Liver (tissue), 9 donors: Measurements from ENCODE around the gene CREB5. TPM values are rescaled to one million over a fixed set of nuclear protein-coding genes. Genes with fewer than 3 reads are reported as not detected.
A peak's percentile ranks its signal among the peaks of the same experiment; 100 is the strongest.

Experiments
- DNase-seq: peaks from one replicate; pipeline ENCODE4 v3.0.0-alpha.2; 2017; ENCODE audit warnings: low spot score
- H3K27ac ChIP-seq, 2 donors: one replicate each; pipeline ENCODE4 v1.7.0; 2013; ENCODE audit warnings: inconsistent platforms in 2 of 2, low read length in 2 of 2, control low read depth in 1 of 2, low read depth in 1 of 2, mild to moderate bottlenecking in 1 of 2
- H3K27me3 ChIP-seq, 4 donors: one replicate each; pipeline versions ENCODE4 v1.6.1 to v1.7.0; 2013; ENCODE audit warnings: low read length in 3 of 4, inconsistent platforms in 1 of 4, mild to moderate bottlenecking in 1 of 4, moderate library complexity in 1 of 4; ENCODE audit not compliant: control insufficient read depth in 4 of 4, insufficient read depth in 4 of 4
- H3K36me3 ChIP-seq, 4 donors: one replicate each; pipeline versions ENCODE4 v1.6.1 to v1.7.0; 2013; ENCODE audit warnings: low read length in 3 of 4, mild to moderate bottlenecking in 3 of 4, low read depth in 1 of 4, moderate library complexity in 1 of 4; ENCODE audit not compliant: control insufficient read depth in 4 of 4, insufficient read depth in 3 of 4
- H3K4me1 ChIP-seq, 4 donors: one replicate each; pipeline versions ENCODE4 v1.6.1 to v1.7.0; 2013; ENCODE audit warnings: low read length in 3 of 4, mild to moderate bottlenecking in 3 of 4, moderate library complexity in 1 of 4; ENCODE audit not compliant: control insufficient read depth in 4 of 4, insufficient read depth in 4 of 4
- H3K4me3 ChIP-seq, 3 donors: one replicate each; pipeline versions ENCODE4 v1.6.1 to v1.7.0; 2013; ENCODE audit warnings: low read length in 3 of 3, control low read depth in 1 of 3, low read depth in 1 of 3, mild to moderate bottlenecking in 1 of 3
- H3K9ac ChIP-seq, 2 donors: one replicate each; pipeline ENCODE4 v1.7.0; 2013; ENCODE audit warnings: low read length in 2 of 2, mild to moderate bottlenecking in 2 of 2, moderate library complexity in 2 of 2, control low read depth in 1 of 2, low read depth in 1 of 2
- H3K9me3 ChIP-seq, 4 donors: one replicate each; pipeline versions ENCODE4 v1.6.1 to v1.7.0; 2013; ENCODE audit warnings: low read length in 3 of 4; ENCODE audit not compliant: control insufficient read depth in 4 of 4
- EGR1 ChIP-seq, 2 donors: IDR thresholded peaks; 2 replicates each; pipeline ENCODE4 v1.6.1; 2016 to 2018; ENCODE audit warnings: antibody characterized with exemption in 2 of 2, low read depth in 2 of 2
- FOXA1 ChIP-seq: IDR thresholded peaks from 2 replicates; pipeline ENCODE4 v1.6.1; 2016; ENCODE audit warnings: antibody characterized with exemption
- FOXA2 ChIP-seq: IDR thresholded peaks from 2 replicates; pipeline ENCODE4 v1.6.1; 2016; ENCODE audit warnings: antibody characterized with exemption
- GABPA ChIP-seq, 2 donors: IDR thresholded peaks in 1 of 2; conservative IDR thresholded peaks in 1 of 2; 2 replicates each; pipeline ENCODE4 v1.6.1; 2016; ENCODE audit warnings: antibody characterized with exemption in 2 of 2, mild to moderate bottlenecking in 1 of 2, moderate library complexity in 1 of 2
- HNF4A ChIP-seq, 2 donors: conservative IDR thresholded peaks; 2 replicates each; pipeline ENCODE4 v1.6.1; 2016; ENCODE audit warnings: antibody characterized with exemption in 2 of 2, mild to moderate bottlenecking in 2 of 2
- RAD21 ChIP-seq, 2 donors: IDR thresholded peaks; 2 replicates each; pipeline ENCODE4 v1.6.1; 2016; ENCODE audit warnings: antibody characterized with exemption in 2 of 2, mild to moderate bottlenecking in 2 of 2
- RXRA ChIP-seq, 2 donors: IDR thresholded peaks; 2 replicates each; pipeline ENCODE4 v1.6.1; 2017 to 2018; ENCODE audit warnings: antibody characterized with exemption in 2 of 2, mild to moderate bottlenecking in 1 of 2
- SP1 ChIP-seq: IDR thresholded peaks from 2 replicates; pipeline ENCODE4 v1.6.1; 2018; ENCODE audit warnings: antibody characterized with exemption, mild to moderate bottlenecking
- TAF1 ChIP-seq: conservative IDR thresholded peaks from 2 replicates; pipeline ENCODE4 v1.6.1; 2016; ENCODE audit warnings: antibody characterized with exemption, mild to moderate bottlenecking
- WGBS: extraction: QIAGEN DNeasy Blood & Tissue Kit; methylation state at CpG from one replicate; pipeline ENCODE4 v1.1.7; 2013; 5-methylcytosine and 5-hydroxymethylcytosine counted together
- polyA plus RNA-seq, 2 donors: library from polyadenylated mRNA; stranded (reverse) in 1 of 2; unstranded in 1 of 2; fragments of 200-250 nt in 1 of 2; fragments of >200 nt in 1 of 2; fragmentation: Nextera tagmentation in 1 of 2; extraction: Ambion mirVana in 1 of 2; gene quantifications; one replicate each; pipeline versions ENCODE4 v1.2.1 to v1.2.3, GENCODE V29; 2013 to 2015
- total RNA-seq, 2 donors: library from RNA; depleted of rRNA; stranded (reverse); fragments of >200 nt; gene quantifications; one replicate each; pipeline ENCODE4 v1.2.3, GENCODE V29; 2014
- TF ChIP-seq, protein P1 (sequence below): IDR thresholded peaks from 2 replicates; pipeline ENCODE4 v1.6.1; 2016; ENCODE audit warnings: antibody characterized with exemption
- TF ChIP-seq, protein P2 (sequence below): IDR thresholded peaks from 2 replicates; pipeline ENCODE4 v1.6.1; 2016; ENCODE audit warnings: antibody characterized with exemption
- TF ChIP-seq, protein P3 (sequence below): fragments of 150-350 bp; IDR thresholded peaks from 2 replicates; pipeline ENCODE4 v1.5.1; 2017; ENCODE audit warnings: improper control_type of control experiment, low read depth, low read length; ENCODE audit not compliant: missing input control
- TF ChIP-seq, protein P4 (sequence below): IDR thresholded peaks from 2 replicates; pipeline ENCODE4 v1.6.1; 2016; ENCODE audit warnings: antibody characterized with exemption, mild to moderate bottlenecking
- donor health status: healthy.
- donor health status: healthy.
- donor health status: healthy.
- donor health status: healthy.
- donor health status: healthy.

The CREB5 gene
- total and polyA plus RNA-seq, 4 donors = 0.25 to 0.92 (median 0.67) TPM

- TF ChIP-seq, protein P1, sequence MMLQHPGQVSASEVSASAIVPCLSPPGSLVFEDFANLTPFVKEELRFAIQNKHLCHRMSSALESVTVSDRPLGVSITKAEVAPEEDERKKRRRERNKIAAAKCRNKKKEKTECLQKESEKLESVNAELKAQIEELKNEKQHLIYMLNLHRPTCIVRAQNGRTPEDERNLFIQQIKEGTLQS = no peak
- TF ChIP-seq, protein P2, sequence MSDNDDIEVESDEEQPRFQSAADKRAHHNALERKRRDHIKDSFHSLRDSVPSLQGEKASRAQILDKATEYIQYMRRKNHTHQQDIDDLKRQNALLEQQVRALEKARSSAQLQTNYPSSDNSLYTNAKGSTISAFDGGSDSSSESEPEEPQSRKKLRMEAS = no peak
- TF ChIP-seq EGR1 (IDR thresholded peaks at IDR 0.05; ENCODE audit: low read depth in 2 of 2) = no peak
- no peak for TF ChIP-seq RXRA (IDR thresholded peaks at IDR 0.05)
- TF ChIP-seq, protein P3, sequence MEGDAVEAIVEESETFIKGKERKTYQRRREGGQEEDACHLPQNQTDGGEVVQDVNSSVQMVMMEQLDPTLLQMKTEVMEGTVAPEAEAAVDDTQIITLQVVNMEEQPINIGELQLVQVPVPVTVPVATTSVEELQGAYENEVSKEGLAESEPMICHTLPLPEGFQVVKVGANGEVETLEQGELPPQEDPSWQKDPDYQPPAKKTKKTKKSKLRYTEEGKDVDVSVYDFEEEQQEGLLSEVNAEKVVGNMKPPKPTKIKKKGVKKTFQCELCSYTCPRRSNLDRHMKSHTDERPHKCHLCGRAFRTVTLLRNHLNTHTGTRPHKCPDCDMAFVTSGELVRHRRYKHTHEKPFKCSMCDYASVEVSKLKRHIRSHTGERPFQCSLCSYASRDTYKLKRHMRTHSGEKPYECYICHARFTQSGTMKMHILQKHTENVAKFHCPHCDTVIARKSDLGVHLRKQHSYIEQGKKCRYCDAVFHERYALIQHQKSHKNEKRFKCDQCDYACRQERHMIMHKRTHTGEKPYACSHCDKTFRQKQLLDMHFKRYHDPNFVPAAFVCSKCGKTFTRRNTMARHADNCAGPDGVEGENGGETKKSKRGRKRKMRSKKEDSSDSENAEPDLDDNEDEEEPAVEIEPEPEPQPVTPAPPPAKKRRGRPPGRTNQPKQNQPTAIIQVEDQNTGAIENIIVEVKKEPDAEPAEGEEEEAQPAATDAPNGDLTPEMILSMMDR = no peak
- TF ChIP-seq FOXA1 = no peak
- no peak for TF ChIP-seq HNF4A (conservative IDR thresholded peaks at IDR 0.05)
- TF ChIP-seq GABPA (IDR thresholded peaks at IDR 0.05 in 1 of 2, conservative IDR thresholded peaks at IDR 0.05 in 1 of 2) = no peak
- TF ChIP-seq, protein P4, sequence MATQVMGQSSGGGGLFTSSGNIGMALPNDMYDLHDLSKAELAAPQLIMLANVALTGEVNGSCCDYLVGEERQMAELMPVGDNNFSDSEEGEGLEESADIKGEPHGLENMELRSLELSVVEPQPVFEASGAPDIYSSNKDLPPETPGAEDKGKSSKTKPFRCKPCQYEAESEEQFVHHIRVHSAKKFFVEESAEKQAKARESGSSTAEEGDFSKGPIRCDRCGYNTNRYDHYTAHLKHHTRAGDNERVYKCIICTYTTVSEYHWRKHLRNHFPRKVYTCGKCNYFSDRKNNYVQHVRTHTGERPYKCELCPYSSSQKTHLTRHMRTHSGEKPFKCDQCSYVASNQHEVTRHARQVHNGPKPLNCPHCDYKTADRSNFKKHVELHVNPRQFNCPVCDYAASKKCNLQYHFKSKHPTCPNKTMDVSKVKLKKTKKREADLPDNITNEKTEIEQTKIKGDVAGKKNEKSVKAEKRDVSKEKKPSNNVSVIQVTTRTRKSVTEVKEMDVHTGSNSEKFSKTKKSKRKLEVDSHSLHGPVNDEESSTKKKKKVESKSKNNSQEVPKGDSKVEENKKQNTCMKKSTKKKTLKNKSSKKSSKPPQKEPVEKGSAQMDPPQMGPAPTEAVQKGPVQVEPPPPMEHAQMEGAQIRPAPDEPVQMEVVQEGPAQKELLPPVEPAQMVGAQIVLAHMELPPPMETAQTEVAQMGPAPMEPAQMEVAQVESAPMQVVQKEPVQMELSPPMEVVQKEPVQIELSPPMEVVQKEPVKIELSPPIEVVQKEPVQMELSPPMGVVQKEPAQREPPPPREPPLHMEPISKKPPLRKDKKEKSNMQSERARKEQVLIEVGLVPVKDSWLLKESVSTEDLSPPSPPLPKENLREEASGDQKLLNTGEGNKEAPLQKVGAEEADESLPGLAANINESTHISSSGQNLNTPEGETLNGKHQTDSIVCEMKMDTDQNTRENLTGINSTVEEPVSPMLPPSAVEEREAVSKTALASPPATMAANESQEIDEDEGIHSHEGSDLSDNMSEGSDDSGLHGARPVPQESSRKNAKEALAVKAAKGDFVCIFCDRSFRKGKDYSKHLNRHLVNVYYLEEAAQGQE = no peak
- no peaks in the 10 kb centered on the region for H3K9me3 ChIP-seq
- no peaks in the 10 kb centered on the region for H3K36me3 ChIP-seq
- DNase-seq = no peak
- peaks cover 0 to 5% (median 2%) of the 10 kb centered on the region in 4 donors for H3K27me3 ChIP-seq
- H3K4me3 ChIP-seq = no peak overlapping the region
- no peak overlapping the region for H3K27ac ChIP-seq
- H3K9ac ChIP-seq = no peak overlapping the region
- no peaks in the 10 kb centered on the region for H3K4me1 ChIP-seq
- WGBS = 44% methylated on average over 6 of the region's 6 CpGs
These were observed 121.6 kb downstream of the CREB5 start for GRCh38 chr7:28533731-28534531.

DNA sequence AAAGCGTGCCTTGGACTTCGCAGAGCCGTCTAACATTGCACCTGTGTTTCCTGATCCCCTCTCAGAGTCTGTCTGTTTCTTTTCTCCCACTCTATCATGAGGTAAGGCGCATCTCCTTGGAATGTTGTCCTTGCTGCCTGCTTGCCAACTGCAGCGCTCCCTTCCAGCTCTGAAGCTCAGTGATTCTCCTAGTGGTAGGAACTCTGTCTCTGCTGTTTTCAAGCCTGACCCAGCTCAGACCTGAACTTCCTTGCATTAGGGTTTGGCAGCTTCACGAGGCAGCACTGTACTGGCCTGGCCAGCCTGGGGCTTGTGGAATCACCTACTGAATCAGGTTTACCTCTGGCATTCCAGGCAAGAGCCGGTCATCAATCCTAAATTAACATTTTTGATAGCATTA is 123.9 kb downstream of the CREB5 start:
- Histone ChIP-seq H3K4me1 (no peaks in the 10 kb centered on the region), H3K9ac (no peak overlapping the region), H3K27me3 (peaks cover 0 to 5% (median 2%) of the 10 kb centered on the region in 4 donors), H3K36me3 (no peaks in the 10 kb centered on the region), H3K27ac (no peak overlapping the region), H3K9me3 (no peaks in the 10 kb centered on the region), H3K4me3 (no peak overlapping the region)
- TF ChIP-seq, protein P3 = peak; percentile 2
- TF ChIP-seq FOXA2 = no peak
- no peak for TF ChIP-seq HNF4A (conservative IDR thresholded peaks at IDR 0.05)
- no peak for TF ChIP-seq TAF1
- TF ChIP-seq, protein P1 = no peak
- TF ChIP-seq EGR1 (IDR thresholded peaks at IDR 0.05; ENCODE audit: low read depth in 2 of 2) = no peak
- TF ChIP-seq SP1 = no peak
- TF ChIP-seq RAD21 (IDR thresholded peaks at IDR 0.05) = peak in 1 of 2 donors; percentile 39
- 54% methylated on average over 7 of the region's 7 CpGs for WGBS
- DNase-seq = no peak
